HG02943 (cell line): Measurements from ENCODE around the gene ERCC2.
"Not testable (repeated sequence)": the region's sequence is repeated elsewhere in the genome, so short reads cannot be mapped to it uniquely, and the experiment has no call there.

ENCODE experiments used
- ATAC-seq: cut with Tn5 transposase; IDR thresholded peaks from one replicate; pipeline ENCODE4 v1.9.1; 2021; ENCODE audit warnings: mild to moderate bottlenecking, low read depth, moderate library complexity; ENCODE audit not compliant: unreplicated experiment

Gene ERCC2

DNA sequence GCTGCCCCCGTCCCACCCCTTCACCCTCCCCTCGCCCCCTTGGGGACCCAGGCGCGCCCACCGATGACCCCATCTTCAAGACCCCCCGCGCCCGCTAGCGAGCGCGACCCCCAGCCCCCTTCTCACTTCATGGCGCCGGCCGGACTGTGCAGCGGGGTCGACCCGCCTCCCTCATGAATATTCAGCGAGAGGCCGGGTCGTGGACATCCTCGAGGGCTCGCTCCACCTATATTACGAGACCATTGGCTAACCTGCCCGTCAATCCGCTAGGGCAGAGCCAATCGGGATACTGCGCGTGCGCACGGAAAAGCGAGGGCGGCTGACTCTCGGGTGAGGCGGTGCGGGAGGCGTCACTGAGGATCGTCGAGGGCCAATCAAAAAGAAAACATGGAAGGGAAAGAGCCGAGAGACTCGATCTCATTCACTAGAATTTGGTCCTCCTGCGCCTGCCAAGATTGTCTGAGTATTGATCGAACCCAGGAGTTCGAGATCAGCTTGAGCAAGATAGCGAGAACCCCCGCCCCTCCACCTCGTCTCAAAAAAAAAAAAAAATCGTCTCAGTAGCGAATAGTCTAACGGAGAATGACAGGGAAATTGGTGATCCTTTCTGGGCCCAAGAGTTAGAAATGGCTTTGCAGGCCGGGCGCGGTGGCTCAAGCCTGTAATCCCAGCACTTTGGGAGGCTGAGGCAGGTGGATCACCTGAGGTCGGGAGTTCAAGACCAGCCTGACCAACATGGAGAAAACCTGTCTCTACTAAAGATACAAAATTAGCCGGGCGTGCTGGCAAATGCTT, at the start of gene ERCC2:
ERCC2 (minus strand) TSS at position 164 of the 795 bp plus-strand sequence; CDS start at position 131, 33 bp downstream.
- ATAC-seq: peak; percentile 93

DNA sequence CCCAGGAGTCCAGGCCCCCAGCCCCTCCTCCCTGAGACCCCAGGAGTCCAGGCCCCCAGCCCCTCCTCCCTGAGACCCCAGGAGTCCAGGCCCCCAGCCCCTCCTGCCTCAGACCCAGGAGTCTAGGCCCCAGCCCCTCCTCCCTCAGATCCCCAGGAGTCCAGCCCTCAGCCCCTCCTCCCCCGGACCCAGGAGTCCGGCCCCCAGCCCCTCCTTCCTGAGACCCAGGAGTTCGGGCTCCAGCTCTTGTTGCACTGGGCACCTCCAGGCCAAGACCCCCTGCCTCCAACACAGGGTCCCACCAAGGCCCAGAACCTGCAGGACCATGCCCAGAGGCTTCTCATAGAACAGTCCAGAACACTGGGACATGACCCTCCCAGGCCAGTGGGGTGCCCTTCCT, 49.5 kb upstream of the ERCC2 start:
- ATAC-seq: no peak

DNA sequence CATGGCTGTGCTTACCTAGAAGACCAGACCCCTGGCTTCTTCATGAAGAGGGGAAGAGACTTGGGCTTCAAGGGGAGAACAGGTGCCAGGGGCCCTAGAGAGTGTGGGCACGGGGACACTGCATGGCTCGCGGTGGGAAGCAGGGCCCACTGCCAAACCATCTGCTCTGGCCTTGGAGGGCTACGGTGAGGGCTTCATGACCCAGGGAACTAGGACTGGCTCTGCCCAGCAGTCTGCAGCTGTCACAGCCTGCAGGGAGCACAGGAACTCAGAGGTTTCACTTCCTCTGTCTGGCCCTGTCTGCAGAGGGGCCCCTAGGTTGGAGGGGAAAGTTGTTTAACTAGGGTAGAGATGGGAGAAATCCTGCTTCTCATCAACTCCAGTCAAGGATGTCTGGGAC, 49.0 kb upstream of the ERCC2 start:
- no peak for ATAC-seq

DNA sequence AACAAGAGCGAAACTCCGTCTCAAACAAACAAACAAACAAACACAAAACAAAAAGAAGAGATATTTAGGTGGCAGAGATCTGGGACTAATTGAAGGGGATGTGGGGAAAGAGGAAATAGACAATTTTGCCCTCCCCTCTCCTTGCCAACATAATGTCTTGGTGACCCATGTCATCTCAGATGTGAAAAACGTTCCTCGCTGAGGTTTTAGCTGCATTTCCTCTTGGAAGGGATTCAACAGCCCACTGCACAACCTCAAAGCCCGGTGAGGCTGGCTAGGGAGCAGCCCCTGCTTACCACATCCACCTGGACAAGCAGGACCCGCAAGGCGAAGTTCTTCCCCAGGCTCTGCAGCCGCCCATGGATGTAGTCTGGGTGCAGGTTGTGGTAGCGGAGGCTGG, 48.4 kb upstream of the ERCC2 start:
- ATAC-seq: no peak

DNA sequence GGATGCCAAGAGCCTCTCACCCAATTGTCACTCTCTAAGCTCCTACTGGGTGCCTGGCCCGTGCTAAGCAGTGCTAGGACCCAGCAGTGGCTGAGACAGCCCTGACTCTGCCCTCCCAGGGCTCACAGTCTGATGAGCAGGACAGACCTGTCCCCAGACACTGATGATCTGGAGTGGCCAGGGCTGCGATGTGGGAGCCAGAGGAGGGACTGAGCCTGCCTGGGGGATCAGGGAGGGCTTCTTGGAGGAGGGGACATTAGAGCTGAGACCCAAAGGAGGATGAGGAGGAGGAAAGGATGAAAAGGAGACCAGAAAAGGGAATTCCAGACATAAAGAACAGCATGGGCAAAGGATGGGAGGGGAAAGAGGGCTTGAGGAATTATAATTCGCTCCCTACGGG, 46.8 kb upstream of the ERCC2 start:
- no peak for ATAC-seq

DNA sequence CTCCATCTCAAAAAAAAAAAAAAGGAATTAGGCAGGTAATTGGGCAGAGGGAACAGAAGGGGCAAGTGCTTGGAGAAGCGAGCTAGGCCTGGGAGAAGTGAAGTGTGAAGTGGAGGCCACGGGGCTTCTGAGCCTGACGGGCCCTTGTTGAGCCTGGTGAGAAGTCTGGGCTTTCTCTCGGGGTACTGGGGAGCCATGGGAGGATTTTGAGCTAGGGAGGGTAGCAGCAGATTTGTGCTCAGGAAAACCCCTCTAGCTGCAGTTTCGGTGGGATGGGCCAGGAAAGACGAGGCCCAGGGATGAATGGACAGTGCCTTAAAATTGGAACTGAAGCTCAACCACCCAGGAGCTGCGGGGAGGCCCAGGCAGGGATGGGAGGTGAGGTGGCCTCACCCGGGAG, 44.1 kb upstream of the ERCC2 start:
- no peak for ATAC-seq

DNA sequence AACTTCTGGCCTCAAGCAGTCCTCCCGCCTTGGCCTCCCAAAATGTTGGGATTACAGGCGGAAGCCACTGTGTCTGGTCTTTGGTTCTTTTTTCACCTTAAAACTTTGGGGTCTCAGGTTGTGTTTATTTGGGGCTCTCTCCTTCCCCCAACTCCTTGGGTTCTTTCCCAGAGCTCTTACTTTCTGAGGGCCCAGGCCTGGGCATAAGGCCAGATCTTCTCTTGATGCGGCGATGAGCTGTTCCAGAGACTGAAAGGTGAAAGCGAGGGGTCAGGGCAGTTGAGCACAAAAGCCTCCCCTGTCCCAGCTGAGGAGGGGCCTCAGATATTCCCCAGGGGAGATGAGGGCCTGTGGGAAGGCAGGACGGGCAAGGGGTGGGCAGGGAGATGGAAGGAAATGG, 43.1 kb upstream of the ERCC2 start:
- no peak for ATAC-seq

DNA sequence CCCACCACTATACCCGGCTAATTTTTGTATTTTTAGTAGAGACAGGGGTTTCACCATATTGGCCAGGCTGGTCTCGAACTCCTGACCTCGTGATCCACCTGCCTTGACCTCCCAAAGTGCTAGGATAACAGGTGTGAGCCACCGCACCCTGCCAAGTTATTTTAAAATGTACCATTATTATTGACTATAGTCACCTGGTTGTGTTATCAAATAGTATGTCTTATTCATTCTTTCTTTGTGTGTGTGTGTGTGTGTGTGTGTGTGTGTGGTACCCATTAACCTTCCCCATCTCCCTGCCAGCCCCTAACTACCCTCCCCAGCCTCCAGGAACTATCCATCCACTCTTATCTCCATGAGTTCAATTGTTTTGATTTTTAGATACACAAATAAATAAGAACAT, 40.0 kb upstream of the ERCC2 start:
- ATAC-seq: not testable (repeated sequence)

DNA sequence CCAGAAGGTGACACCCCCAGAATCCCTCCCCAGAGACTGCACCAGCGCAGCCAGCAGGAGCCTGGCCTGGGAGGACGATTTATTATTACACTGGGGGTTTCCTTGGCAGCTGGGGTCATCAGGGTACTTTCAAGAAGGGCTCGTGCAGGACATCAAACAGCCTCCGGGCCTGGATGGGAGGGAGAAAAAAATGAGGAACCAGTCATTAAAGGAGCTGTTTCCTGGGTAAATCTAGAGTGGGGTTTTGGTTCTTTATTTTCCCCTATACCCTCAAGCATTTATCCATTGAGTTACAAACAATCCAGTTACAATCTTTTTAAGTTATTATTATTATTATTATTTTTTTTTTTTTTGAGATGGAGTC, 39.2 kb upstream of the ERCC2 start:
- ATAC-seq: no peak

DNA sequence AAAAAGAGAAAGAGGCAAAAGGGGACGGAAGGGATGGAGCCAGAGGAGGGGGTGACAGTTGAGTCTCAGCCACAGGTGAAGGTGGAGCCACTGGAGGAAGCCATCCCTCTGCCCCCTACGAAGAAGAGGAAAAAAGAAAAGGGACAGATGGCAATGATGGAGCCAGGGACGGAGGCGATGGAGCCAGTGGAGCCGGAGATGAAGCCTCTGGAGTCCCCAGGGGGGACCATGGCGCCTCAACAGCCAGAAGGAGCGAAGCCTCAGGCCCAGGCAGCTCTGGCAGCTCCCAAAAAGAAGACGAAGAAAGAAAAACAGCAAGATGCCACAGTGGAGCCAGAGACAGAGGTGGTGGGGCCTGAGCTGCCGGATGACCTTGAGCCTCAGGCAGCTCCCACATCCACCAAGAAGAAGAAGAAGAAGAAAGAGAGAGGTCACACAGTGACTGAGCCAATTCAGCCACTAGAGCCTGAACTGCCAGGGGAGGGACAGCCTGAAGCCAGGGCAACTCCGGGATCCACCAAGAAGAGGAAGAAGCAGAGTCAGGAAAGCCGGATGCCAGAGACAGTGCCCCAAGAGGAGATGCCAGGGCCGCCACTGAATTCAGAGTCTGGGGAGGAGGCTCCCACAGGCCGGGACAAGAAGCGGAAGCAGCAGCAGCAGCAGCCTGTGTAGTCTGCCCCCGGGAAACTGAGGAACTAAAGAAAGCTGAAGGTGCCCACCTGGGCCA, 38.6 kb upstream of the ERCC2 start:
- ATAC-seq: no peak

DNA sequence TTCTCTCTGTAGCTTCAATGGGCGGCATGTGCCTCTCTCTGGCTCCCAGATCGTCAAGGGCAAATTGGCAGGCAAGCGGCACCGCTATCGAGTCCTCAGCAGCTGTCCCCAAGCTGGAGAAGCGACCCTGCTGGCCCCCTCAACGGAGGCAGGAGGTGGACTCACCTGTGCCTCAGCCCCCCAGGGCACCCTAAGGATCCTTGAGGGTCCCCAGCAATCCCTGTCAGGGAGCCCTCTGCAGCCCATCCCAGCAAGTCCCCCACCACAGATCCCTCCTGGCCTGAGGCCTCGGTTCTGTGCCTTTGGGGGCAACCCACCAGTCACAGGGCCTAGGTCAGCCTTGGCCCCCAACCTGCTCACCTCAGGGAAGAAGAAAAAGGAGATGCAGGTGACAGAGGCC, 37.7 kb upstream of the ERCC2 start:
- ATAC-seq: no peak

DNA sequence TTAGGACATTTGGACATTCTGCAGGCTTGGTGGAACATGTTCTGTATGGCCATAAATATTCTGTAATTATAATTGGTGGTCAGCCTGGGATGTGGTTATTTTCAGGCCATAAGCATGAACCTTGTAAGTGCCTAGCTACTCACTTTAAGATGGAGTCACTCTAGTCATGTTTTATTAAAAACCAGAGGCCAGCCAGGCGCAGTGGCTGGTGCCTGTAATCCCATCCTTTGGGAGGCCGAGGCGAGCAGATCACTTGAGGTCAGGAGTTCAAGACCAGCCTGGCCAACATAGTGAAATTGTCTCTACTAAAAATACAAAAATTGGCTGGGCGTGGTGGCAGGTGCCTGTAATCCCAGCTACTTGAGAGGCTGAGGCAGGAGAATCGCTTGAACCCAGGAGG, 37.2 kb upstream of the ERCC2 start:
- ATAC-seq: not testable (repeated sequence)

DNA sequence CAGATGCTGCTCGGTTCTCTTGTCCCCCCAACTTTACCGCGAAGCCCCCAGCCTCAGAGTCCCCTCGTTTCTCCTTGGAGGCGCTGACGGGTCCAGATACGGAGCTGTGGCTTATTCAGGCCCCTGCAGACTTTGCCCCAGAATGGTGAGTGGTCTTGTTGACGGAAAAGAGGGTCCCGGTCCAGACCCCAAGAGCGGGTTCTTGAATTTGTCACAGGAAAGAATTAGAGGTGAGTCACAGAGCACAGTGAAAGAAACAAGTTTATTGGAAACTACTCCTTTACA, 36.7 kb upstream of the ERCC2 start:
- ATAC-seq: no peak

DNA sequence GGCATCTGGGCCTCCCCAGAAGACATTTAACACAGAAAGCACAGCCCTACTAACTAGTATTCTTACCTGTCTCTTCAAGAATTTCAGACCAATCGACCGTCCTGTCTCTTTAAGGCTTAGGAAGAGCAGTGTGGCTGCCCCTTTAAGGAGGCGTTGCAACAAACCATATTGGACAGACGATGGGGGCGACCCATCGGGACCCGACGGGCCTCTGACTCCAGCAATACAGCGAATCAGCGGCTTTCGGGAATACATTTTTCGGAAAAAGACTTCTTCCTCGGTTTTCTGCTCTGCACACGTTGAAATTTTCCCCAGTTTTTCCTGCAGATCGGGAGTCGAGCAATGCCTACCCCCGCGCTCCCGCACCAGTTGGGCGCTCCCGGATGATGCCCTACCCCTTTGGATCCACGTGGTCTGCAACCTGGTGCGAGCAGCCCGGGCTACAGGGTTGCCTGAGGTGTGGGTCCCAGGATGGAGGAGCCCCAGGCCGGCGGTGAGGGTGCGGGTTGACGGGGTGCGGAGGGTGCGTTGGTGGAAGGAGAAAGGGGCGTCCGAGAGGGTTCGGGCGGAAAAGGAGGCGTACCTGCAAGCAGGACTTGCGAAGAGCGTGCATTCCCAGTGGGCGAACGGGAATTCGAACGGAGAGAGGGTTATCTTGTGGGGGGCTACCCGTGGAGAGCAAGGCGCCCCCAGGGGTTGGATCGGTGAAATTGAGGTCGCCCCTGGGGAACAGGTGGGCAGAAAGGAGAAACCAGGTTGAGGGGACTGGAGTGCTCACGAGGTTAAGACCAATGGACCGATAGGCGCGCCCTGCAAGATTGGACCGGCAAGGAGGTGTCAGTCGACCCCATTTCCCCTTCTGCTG, 36.1 kb upstream of the ERCC2 start, which contains the start of gene POLR1G:
POLR1G (plus strand) TSS at position 419 of the 865 bp plus-strand sequence; CDS start at position 472, 53 bp downstream.
- peak; percentile 65 for ATAC-seq

DNA sequence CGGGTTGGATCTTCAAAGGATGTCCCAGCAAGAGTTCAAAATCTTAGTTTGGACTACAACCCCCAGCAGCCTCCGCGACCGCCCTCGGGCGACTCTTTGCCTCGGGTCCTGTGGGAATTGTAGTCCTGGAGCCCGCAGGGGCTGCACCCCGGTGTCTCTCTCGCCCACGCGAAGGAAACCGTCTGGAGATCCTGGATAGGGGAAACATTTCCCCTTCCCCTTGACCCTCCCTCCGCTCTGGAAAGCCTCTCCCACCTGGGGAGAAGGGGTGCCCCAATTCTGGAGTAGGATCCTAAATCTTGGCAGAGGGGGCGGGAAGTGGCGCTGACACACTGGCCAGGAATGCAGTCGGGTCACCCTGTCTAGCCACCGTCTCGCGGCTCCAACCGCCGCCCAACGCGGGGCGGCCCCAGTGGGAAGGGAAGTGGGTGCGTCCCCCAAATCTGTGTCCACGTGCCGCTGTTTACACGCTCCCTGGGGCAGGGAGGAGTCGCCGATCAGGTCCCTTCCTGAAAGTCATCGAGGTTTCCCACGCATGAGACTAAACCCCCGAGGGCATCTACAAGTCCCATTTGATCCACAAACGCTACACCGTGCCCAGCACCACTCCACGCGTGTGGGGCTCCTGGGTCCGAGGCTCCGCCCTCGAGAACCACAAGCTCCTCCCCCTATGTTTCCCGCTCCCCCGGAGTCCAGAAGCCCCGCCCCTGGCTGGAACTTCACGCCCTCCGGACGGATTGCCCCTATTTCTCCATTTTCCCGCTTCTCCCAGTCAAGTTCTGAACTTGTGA, 35.3 kb upstream of the ERCC2 start:
- peak; percentile 45 for ATAC-seq

DNA sequence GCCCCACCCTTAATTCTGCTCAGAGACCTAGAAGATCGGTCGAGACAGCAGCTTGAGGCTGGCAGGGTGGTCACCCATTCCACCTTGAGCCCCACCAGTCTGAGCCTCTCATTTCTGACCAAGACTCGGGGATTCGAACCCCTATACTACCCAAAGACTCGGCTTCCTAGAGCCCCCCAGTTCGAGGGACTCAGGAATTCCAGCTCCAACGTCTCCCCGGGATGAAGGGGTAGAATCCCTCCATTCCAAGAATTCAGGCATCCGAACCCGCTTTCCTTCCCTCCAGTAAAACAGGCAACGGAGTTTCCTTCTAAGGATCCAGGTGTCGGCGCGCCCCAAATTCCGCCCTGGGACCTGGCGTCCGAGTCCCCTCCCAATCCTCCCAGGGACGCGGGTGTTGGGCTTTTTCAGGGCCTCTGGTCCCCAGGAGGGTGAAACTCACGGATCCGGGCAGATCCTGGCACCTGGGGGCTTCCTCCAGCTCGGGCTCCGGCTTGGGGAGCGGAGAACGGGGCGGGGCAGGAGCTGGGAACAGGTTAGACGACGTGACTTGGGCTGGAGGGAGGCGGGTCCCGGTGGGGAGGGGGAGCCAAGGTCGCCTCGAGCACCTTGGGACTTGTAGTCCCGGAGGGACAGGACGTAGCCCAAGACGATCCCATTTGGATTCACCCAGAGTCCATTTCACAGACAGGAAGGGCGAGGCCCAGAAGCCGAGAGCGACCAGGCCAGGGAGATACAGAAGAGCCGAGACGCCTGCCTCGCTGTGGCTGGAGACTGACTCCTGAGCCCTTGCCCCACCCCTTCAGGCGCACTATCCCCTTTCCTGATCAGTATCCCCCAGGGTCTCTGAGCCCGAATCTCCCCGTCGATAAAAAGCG, 34.4 kb upstream of the ERCC2 start, which contains the start of gene PPP1R13L:
PPP1R13L (minus strand) TSS at position 513 of the 878 bp plus-strand sequence. CDS start 6,751 bp downstream, outside the sequence.
- ATAC-seq: no peak

DNA sequence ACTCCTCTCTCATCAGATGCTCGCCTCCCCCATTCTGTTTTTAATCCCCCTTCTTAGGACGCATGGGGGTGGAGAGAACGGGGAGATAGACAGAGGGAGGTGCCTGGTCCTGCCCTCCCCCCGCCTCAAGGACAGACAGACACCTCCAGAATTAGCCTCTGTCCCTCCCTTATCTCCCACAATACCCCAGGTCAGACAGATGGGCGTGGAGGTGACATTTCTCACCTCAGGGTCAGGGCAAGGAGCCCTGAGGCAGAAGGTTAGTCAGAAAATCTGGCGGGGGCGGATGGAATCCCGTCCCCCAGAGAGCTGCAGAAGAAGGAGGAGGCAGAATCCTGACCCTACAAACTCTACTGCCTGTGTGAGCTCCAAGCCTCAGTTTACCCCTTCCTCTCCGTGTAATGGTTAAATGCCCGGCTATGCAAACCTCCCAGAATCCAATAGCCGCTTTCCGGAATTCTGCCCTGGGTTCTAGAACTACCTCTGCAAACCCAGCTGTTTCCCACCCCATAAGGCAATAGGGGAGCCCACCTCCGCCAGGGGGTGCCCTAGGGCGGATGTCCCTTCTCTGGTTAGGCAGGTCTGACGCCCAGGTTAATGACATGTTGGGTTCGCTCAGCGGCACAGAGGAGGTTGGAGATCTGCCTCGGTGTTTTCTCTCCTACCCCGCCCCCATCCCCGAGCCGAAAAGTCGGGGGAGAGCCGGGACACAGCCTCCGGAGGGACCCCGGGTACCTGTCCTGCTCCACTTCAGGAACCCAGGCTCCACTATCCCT, 33.6 kb upstream of the ERCC2 start:
- no peak for ATAC-seq

DNA sequence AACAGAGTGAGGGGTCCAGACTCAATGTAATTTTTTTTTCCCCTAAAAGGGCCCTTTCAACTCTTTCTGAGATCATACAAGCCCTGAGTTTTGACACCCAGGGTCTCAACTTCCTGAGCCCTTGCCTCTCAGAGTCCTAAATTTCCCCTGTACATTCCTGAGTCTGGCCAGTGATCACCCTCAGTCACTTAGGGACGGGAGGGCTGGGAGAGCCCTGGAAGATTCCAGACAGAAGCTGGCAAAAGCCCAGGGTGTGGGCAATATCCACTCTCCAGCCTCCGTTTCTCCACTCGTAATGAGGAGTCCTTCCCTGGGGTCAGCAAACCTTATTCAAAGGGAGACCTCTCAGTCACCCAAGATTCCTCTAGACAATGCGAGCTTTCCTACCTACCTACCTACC, 32.9 kb upstream of the ERCC2 start:
- ATAC-seq: no peak
